BE2C (cell line): ENCODE results near the gene PTK6.

Experiments used
- DNase-seq: peaks from one replicate; pipeline ENCODE4 v3.0.0-alpha.2; 2020
- H3K27me3 ChIP-seq: fragments of 250-450 bp; sonication (Bioruptor Pico); 2 replicates; pipeline ENCODE4 v1.5.1; 2020; ENCODE audit warnings: mild to moderate bottlenecking
- H3K36me3 ChIP-seq: fragments of 250-450 bp; sonication (Bioruptor Pico); 2 replicates; pipeline ENCODE4 v1.5.1; 2020; ENCODE audit warnings: mild to moderate bottlenecking
- H3K4me1 ChIP-seq: fragments of 250-450 bp; sonication (Bioruptor Pico); 2 replicates; pipeline ENCODE4 v1.5.1; 2020
- H3K4me3 ChIP-seq: 2 replicates; pipeline ENCODE4 v1.5.1; 2011; ENCODE audit warnings: low read depth, low read length
- H3K9me3 ChIP-seq: fragments of 250-450 bp; sonication (Bioruptor Pico); 2 replicates; pipeline ENCODE4 v1.5.1; 2020
- TF ChIP-seq, protein P1 (sequence below): IDR thresholded peaks from 2 replicates; pipeline ENCODE4 v1.5.1; 2012; ENCODE audit warnings: mild to moderate bottlenecking, low read depth, low read length

The PTK6 gene

DNA sequence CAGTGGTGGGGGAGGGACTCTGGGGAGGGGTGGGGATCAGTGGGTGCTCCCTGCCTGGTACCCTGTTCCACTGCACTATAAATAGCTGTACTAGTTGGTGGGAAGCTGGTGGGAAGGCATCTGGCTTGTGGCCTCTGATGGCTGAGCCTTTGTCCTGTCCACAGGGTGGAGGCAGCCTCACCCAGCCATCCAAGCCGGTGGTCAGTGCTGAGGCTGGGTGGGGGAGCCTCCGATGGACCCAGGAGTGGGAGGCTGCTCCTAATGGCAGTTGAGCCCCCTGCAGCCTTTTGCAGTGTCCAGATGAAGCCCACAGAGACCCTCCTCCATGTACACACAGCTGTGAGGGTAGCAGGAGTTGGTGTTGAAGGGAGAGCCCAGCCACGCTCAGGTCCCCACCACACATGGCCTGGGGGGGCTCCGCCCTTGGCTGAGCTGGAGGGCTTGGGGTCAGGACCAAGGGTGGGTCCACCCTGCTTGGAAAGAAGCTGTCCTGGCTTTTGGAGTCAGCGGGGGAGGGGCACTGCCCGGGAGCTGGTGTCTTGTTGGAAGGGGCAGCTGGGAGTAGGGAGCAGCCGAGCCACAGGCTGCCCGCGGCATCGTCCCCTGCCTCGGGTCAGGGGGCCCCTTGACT lies 14.1 kb downstream of the PTK6 start:
- H3K27me3 ChIP-seq: no peaks in the 10 kb centered on the region
- peak; percentile 21 for DNase-seq
- TF ChIP-seq, protein P1, sequence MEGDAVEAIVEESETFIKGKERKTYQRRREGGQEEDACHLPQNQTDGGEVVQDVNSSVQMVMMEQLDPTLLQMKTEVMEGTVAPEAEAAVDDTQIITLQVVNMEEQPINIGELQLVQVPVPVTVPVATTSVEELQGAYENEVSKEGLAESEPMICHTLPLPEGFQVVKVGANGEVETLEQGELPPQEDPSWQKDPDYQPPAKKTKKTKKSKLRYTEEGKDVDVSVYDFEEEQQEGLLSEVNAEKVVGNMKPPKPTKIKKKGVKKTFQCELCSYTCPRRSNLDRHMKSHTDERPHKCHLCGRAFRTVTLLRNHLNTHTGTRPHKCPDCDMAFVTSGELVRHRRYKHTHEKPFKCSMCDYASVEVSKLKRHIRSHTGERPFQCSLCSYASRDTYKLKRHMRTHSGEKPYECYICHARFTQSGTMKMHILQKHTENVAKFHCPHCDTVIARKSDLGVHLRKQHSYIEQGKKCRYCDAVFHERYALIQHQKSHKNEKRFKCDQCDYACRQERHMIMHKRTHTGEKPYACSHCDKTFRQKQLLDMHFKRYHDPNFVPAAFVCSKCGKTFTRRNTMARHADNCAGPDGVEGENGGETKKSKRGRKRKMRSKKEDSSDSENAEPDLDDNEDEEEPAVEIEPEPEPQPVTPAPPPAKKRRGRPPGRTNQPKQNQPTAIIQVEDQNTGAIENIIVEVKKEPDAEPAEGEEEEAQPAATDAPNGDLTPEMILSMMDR: no peak
- H3K9me3 ChIP-seq: peaks cover 4% of the 10 kb centered on the region; the same call in 1 of the 2 replicates
- H3K36me3 ChIP-seq: peaks cover 22% of the 10 kb centered on the region
- H3K4me1 ChIP-seq: no peaks in the 10 kb centered on the region
- no peak overlapping the region for H3K4me3 ChIP-seq

DNA sequence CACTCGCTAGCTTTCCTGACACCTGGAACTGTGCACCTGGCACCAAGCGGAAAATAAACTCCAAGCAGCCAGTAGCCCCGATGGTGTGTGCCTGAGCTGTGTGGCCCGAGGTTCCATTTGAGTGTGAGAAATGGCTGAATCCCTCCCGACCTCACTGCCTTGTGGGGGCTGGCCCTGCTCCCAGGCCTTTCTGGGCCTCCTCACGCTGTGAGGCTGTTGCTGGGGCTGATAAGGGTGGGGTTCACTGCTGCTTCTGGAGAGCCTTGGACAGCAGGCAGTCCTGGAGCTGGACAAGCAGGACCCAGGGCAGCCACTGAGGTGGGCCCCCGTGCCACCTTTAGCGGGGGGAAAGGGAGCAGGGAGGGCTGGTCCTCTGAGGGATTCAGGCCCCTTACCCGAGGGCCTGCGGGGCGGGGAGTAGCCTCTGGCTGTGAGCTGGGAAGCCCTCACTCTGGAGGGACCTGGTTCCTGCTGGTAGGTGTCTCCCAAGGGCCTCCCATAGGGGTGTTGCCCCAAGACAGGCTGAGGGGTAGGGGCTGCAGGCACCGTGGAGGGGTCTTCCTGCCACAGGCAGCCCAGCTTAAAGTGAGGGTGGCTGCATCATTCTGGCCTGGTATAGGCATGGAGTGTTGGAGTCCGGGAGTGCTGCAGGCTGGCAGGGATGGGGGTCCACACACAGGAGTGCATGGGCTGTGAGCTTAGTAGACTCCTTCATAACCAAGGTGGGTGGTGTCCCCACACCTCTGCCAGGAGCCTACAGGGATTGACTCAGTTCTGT lies 14.9 kb downstream of the PTK6 start:
- Histone ChIP-seq H3K27me3 (no peaks in the 10 kb centered on the region), H3K36me3 (peaks cover 22% of the 10 kb centered on the region), H3K9me3 (peaks cover 4% of the 10 kb centered on the region; the same call in 1 of the 2 replicates), H3K4me3 (peak overlapping the region; percentile 20), H3K4me1 (no peaks in the 10 kb centered on the region)
- DNase-seq: no peak
- TF ChIP-seq, protein P1: no peak

DNA sequence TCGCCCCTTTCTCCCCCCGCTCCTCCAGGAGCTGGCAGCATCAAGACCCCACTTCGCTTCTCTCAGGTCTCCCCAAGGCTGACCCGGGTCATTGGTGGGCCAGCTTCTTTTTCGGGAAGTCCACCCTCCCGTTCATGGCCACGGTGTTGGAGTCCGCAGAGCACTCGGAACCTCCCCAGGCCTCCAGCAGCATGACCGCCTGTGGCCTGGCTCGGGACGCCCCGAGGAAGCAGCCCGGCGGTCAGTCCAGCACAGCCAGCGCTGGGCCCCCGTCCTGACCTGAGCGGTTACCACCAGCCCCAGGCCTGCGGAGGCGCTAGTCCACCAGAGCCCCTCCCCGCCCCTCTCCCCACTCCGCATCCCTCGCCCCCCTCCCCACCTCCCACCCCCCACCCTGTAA lies 15.6 kb downstream of the PTK6 start:
- peaks cover 22% of the 10 kb centered on the region for H3K36me3 ChIP-seq
- H3K9me3 ChIP-seq: peaks cover 4% of the 10 kb centered on the region; the same call in 1 of the 2 replicates
- TF ChIP-seq, protein P1: no peak
- H3K4me1 ChIP-seq: no peaks in the 10 kb centered on the region
- DNase-seq: peak; percentile 23
- peak overlapping the region; percentile 73 for H3K4me3 ChIP-seq
- H3K27me3 ChIP-seq: no peaks in the 10 kb centered on the region

DNA sequence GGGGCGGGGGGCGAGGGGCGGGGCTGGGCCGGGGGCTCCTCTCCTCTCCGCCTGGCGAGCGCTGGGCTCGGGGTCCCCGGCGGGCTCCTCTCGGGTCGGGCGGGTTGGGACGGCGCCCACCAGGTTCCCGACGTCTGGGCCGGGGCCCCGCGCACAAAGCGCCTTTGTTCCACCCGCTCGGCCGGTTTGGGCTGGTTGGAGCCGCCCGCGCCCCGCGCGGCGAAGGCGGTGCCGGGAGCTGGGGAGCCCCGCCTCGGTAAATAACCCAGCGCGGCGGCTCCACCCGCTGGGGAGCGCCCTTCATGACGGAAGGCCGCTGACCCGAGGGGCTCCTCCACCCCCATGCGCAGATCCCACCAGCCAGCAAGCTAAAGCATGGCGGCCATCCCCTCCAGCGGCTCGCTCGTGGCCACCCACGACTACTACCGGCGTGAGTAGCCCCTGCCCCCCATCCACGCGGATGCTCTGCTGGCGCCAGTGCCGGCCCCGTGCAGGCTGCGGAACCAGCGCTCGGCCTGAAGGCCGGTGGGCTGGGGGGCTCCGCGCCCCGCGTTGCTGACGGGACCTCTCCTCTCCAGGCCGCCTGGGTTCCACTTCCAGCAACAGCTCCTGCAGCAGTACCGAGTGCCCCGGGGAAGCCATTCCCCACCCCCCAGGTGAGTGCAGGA lies 16.1 kb downstream of the PTK6 start:
- H3K4me3 ChIP-seq: peak overlapping the region; percentile 73
- H3K27me3 ChIP-seq: no peaks in the 10 kb centered on the region
- H3K4me1 ChIP-seq: no peaks in the 10 kb centered on the region
- TF ChIP-seq, protein P1: no peak
- H3K36me3 ChIP-seq: peaks cover 22% of the 10 kb centered on the region
- DNase-seq: peak; percentile 71
- H3K9me3 ChIP-seq: peaks cover 4% of the 10 kb centered on the region; the same call in 1 of the 2 replicates

DNA sequence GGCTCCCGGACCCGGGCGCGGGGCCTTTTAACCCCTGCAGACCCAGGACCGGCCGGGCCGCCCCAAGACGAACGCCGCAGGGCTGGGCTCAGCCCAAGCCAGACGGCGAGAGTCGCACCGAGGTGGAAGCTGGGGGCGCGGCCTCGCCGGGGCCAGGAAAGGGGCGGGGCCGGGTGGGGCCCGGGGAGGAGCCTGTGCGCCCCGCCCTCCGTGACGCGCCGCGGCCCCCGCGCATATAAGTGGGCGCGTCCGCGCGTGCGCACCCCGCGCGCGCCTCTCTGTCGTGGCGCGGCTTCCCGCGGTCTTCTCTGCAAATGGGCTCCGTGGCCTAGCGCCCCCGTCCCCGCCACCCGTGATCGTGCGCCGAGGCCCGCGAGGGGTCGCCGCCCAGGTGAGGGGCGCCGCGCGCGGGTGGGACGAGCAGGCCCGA lies 16.7 kb downstream of the PTK6 start, which contains the start of gene PPDPF:
PPDPF (plus strand) TSS at position 262 of the 430 bp plus-strand sequence. CDS start 544 bp downstream, outside the sequence.
- Histone ChIP-seq H3K27me3 (no peaks in the 10 kb centered on the region), H3K4me1 (no peaks in the 10 kb centered on the region), H3K4me3 (peak within 1 kb of the TSS; percentile 73)

More for the DNA sequence above, 16.7 kb downstream of the PTK6 start, which contains the start of gene PPDPF:
- DNase-seq: peak; percentile 87
- peaks cover 4% of the 10 kb centered on the region; the same call in 1 of the 2 replicates for H3K9me3 ChIP-seq
- TF ChIP-seq, protein P1: no peak
- peaks cover 22% of the 10 kb centered on the region for H3K36me3 ChIP-seq
